HL-60 (cell line): ENCODE measurements around the gene SLC4A4.

Experiments used
- DNase-seq, 2 experiments: peaks; one replicate each; pipeline ENCODE4 v3.0.0-alpha.2; 2010 to 2020; ENCODE audit warnings: low read depth in 1 of 2, low spot score in 1 of 2
- H3K27ac ChIP-seq: fragments of 250-450 bp; sonication (Bioruptor Pico); replicated peaks from 2 replicates; pipeline ENCODE4 v1.5.1; 2020; ENCODE audit warnings: mild to moderate bottlenecking, moderate library complexity
- H3K27me3 ChIP-seq: fragments of 250-450 bp; sonication (Bioruptor Pico); 2 replicates; pipeline ENCODE4 v1.5.1; 2021; ENCODE audit warnings: mild to moderate bottlenecking, moderate library complexity; ENCODE audit not compliant: insufficient read depth, poor library complexity, severe bottlenecking
- H3K4me3 ChIP-seq: replicated peaks from 2 replicates; pipeline ENCODE4 v1.5.1; 2011; ENCODE audit warnings: mild to moderate bottlenecking, control low read depth, low read length; ENCODE audit not compliant: insufficient read depth
- CTCF ChIP-seq: IDR thresholded peaks from one replicate; pipeline ENCODE4 v1.5.1; 2011; ENCODE audit warnings: low read length, control low read depth, inconsistent platforms; ENCODE audit not compliant: insufficient read depth
- GABPA ChIP-seq: IDR thresholded peaks from 2 replicates; pipeline ENCODE4 v1.6.1; 2012; ENCODE audit warnings: low read depth
- POLR2AphosphoS5 ChIP-seq: IDR thresholded peaks from 2 replicates; pipeline ENCODE4 v1.6.1; 2012; ENCODE audit warnings: low read depth
- REST ChIP-seq: IDR thresholded peaks from 2 replicates; pipeline ENCODE4 v1.6.1; 2012; ENCODE audit warnings: low read depth; ENCODE audit not compliant: insufficient replicate concordance
- SPI1 ChIP-seq: IDR thresholded peaks from 2 replicates; pipeline ENCODE4 v1.6.1; 2012; ENCODE audit warnings: low read depth, mild to moderate bottlenecking, borderline replicate concordance

The SLC4A4 gene

GRCh38 chr4:71461422-71461821 is 122.6 kb downstream of the SLC4A4 start:
- DNase-seq = no peak
- H3K4me3 ChIP-seq = no peak overlapping the region
- no peak overlapping the region for H3K27ac ChIP-seq
- TF ChIP-seq SPI1 = no peak
- H3K27me3 ChIP-seq = no peaks in the 10 kb centered on the region

GRCh38 chr4:71466775-71467174 is 128.0 kb downstream of the SLC4A4 start:
- no peak for TF ChIP-seq REST
- no peak for TF ChIP-seq GABPA
- no peak for TF ChIP-seq CTCF
- TF ChIP-seq SPI1 = no peak
- TF ChIP-seq POLR2AphosphoS5 = no peak
- no peak overlapping the region for H3K4me3 ChIP-seq
- H3K27ac ChIP-seq = no peak overlapping the region
- H3K27me3 ChIP-seq = no peaks in the 10 kb centered on the region
- no peak for DNase-seq

GRCh38 chr4:71468116-71468710 is 129.4 kb downstream of the SLC4A4 start:
- TF ChIP-seq GABPA (no peak), CTCF (no peak), SPI1 (no peak), POLR2AphosphoS5 (no peak), REST (no peak)
- Histone ChIP-seq H3K27me3 (no peaks in the 10 kb centered on the region), H3K4me3 (no peak overlapping the region), H3K27ac (no peak overlapping the region)
- DNase-seq = no peak

- no peak for TF ChIP-seq REST
- TF ChIP-seq SPI1 = no peak
- TF ChIP-seq GABPA = no peak
- no peak for TF ChIP-seq POLR2AphosphoS5
- no peak for TF ChIP-seq CTCF
- Histone ChIP-seq H3K4me3 (no peak overlapping the region), H3K27ac (no peak overlapping the region), H3K27me3 (no peaks in the 10 kb centered on the region)
- no peak for DNase-seq
Observed at GRCh38 chr4:71469541-71469940, 130.7 kb downstream of the SLC4A4 start.
